ENCODE data around the gene HELZ2.
"Not testable (repeated sequence)": the region's sequence is repeated elsewhere in the genome, so short reads cannot be mapped to it uniquely, and the experiment has no call there.

HELZ2 gene

GRCh38 chr20:63610581-63611435, 36.8 kb upstream of the HELZ2 start:
- no peaks in the 10 kb centered on the region for H4K20me1 ChIP-seq (ENCODE audit: control insufficient read depth, insufficient read depth, low read depth, low read length)
- no peaks in the 10 kb centered on the region for H3K9me2 ChIP-seq (replicated peaks; ENCODE audit: control insufficient read depth, low read length)
- no peak overlapping the region for H3K27ac ChIP-seq (ENCODE audit: low read depth, low read length)
- H3K4me1 ChIP-seq (ENCODE audit: control insufficient read depth, low read length): no peaks in the 10 kb centered on the region
- H3K27me3 ChIP-seq (ENCODE audit: control insufficient read depth, low read length): no peaks in the 10 kb centered on the region
- H3K4me2 ChIP-seq (ENCODE audit: low read length): no peak overlapping the region
- peaks cover 31% of the 10 kb centered on the region for H3K79me2 ChIP-seq (ENCODE audit: control insufficient read depth, low read length)
- H3K9me3 ChIP-seq (ENCODE audit: control insufficient read depth, insufficient read depth, low read length): no peaks in the 10 kb centered on the region
- TF ChIP-seq CTCF (IDR thresholded peaks at IDR 0.05; ENCODE audit: low read depth, low read length, poor library complexity, severe bottlenecking) (no peak), EZH2phosphoT487 (IDR thresholded peaks at IDR 0.05; ENCODE audit: borderline replicate concordance, low read length) (no peak)
- H3F3A ChIP-seq (ENCODE audit: control insufficient read depth, insufficient read depth): no peaks in the 10 kb centered on the region
- H3K4me3 ChIP-seq (ENCODE audit: low read length): no peak overlapping the region
- H3K36me3 ChIP-seq (ENCODE audit: control insufficient read depth, low read length): peaks cover 6% of the 10 kb centered on the region; the same call in 1 of the 2 replicates

GRCh38 chr20:63606686-63607085, 32.6 kb upstream of the HELZ2 start:
- no peaks in the 10 kb centered on the region for H4K20me1 ChIP-seq (ENCODE audit: control insufficient read depth, insufficient read depth, low read depth, low read length)
- TF ChIP-seq EZH2phosphoT487 (IDR thresholded peaks at IDR 0.05; ENCODE audit: borderline replicate concordance, low read length) (no peak), CTCF (IDR thresholded peaks at IDR 0.05; ENCODE audit: low read depth, low read length, poor library complexity, severe bottlenecking) (no peak)
- no peak overlapping the region for H3K4me3 ChIP-seq (ENCODE audit: low read length)
- H3K4me2 ChIP-seq (ENCODE audit: low read length): no peak overlapping the region
- no peaks in the 10 kb centered on the region for H3K9me2 ChIP-seq (replicated peaks; ENCODE audit: control insufficient read depth, low read length)
- no peak overlapping the region for H3K27ac ChIP-seq (ENCODE audit: low read depth, low read length)
- no peaks in the 10 kb centered on the region for H3F3A ChIP-seq (ENCODE audit: control insufficient read depth, insufficient read depth)
- no peaks in the 10 kb centered on the region for H3K27me3 ChIP-seq (ENCODE audit: control insufficient read depth, low read length)
- H3K36me3 ChIP-seq (ENCODE audit: control insufficient read depth, low read length): peaks cover 19% of the 10 kb centered on the region
- H3K9me3 ChIP-seq (ENCODE audit: control insufficient read depth, insufficient read depth, low read length): no peaks in the 10 kb centered on the region
- H3K4me1 ChIP-seq (ENCODE audit: control insufficient read depth, low read length): no peaks in the 10 kb centered on the region
- peaks cover 19% of the 10 kb centered on the region for H3K79me2 ChIP-seq (ENCODE audit: control insufficient read depth, low read length)

DNA sequence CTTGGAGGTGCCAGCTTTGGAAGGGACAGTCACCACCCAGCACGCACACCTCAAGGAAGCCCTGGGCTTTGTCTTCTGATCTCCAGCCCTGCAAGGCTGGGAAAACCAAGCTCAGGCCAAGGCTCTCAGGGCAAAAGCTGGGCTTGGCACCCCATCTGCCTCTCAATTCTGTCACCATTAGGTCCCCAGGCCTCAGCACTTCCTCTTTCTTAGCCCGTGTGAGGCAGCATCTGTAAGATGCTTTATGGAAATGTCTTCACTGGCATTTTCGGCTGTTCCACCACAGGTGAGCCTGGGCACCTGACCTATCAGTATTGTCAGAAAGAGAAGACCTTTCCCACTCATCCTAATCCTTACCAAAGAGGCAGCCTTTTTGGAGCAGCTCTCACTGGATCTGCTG, 28.3 kb upstream of the HELZ2 start:
- peaks cover 46% of the 10 kb centered on the region for H3K36me3 ChIP-seq (ENCODE audit: control insufficient read depth, low read length)
- no peak overlapping the region for H3K4me3 ChIP-seq (ENCODE audit: low read length)
- H3K79me2 ChIP-seq (ENCODE audit: control insufficient read depth, low read length): peaks cover 11% of the 10 kb centered on the region
- H3K27ac ChIP-seq (ENCODE audit: low read depth, low read length): no peak overlapping the region
- H3K4me2 ChIP-seq (ENCODE audit: low read length): no peak overlapping the region
- no peaks in the 10 kb centered on the region for H3K4me1 ChIP-seq (ENCODE audit: control insufficient read depth, low read length)
- TF ChIP-seq EZH2phosphoT487 (IDR thresholded peaks at IDR 0.05; ENCODE audit: borderline replicate concordance, low read length) (no peak), CTCF (IDR thresholded peaks at IDR 0.05; ENCODE audit: low read depth, low read length, poor library complexity, severe bottlenecking) (no peak)
- H3F3A ChIP-seq (ENCODE audit: control insufficient read depth, insufficient read depth): no peaks in the 10 kb centered on the region
- H3K27me3 ChIP-seq (ENCODE audit: control insufficient read depth, low read length): no peaks in the 10 kb centered on the region
- H3K9me2 ChIP-seq (replicated peaks; ENCODE audit: control insufficient read depth, low read length): no peaks in the 10 kb centered on the region
- H4K20me1 ChIP-seq (ENCODE audit: control insufficient read depth, insufficient read depth, low read depth, low read length): no peaks in the 10 kb centered on the region
- H3K9me3 ChIP-seq (ENCODE audit: control insufficient read depth, insufficient read depth, low read length): no peaks in the 10 kb centered on the region

DNA sequence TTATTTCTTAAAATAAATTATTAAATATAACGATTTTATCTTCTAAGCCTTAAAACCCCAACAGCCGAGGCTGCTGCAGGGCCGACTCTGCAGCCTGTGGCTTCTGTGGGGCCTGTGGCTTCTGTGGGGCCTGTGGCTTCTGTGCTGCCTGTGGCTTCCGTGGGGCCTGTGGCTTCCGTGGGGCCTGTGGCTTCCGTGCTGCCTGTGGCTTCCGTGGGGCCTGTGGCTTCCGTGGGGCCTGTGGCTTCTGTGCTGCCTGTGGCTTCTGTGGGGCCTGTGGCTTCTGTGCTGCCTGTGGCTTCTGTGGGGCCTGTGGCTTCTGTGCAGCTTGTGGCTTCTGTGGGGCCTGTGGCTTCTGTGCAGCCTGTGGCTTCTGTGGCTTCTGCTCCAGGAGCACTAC, 27.6 kb upstream of the HELZ2 start:
- not testable (repeated sequence) for H3K27ac ChIP-seq (ENCODE audit: low read depth, low read length); H3K27me3 ChIP-seq (ENCODE audit: control insufficient read depth, low read length); H3K4me3 ChIP-seq (ENCODE audit: low read length); H3K9me2 ChIP-seq (replicated peaks; ENCODE audit: control insufficient read depth, low read length); H3K4me1 ChIP-seq (ENCODE audit: control insufficient read depth, low read length); H3K79me2 ChIP-seq (ENCODE audit: control insufficient read depth, low read length); H3K9me3 ChIP-seq (ENCODE audit: control insufficient read depth, insufficient read depth, low read length); H4K20me1 ChIP-seq (ENCODE audit: control insufficient read depth, insufficient read depth, low read depth, low read length); H3K4me2 ChIP-seq (ENCODE audit: low read length); H3F3A ChIP-seq (ENCODE audit: control insufficient read depth, insufficient read depth)
- H3K36me3 ChIP-seq (ENCODE audit: control insufficient read depth, low read length): peaks cover 46% of the 10 kb centered on the region

Measured in DOHH2 (cell line).